ENCODE measurements around the gene ITK. TPM values are rescaled to one million over a fixed set of nuclear protein-coding genes. Genes with fewer than 3 reads are reported as not detected.
"Not testable (repeated sequence)": the region's sequence is repeated elsewhere in the genome, so short reads cannot be mapped to it uniquely, and the experiment has no call there.

The ITK gene
- total RNA-seq, 3 donors from 2014 or later: 227 to 260 (median 249) TPM

- Mint-ChIP-seq H3K27me3 (ENCODE audit: low read depth) (no peaks in the 10 kb centered on the region), H3K36me3 (ENCODE audit: insufficient read depth) (no peaks in the 10 kb centered on the region), H3K4me3 (no peak overlapping the region), H3K4me1 (ENCODE audit: low read depth) (peaks cover 66% of the 10 kb centered on the region), H3K9me3 (no peaks in the 10 kb centered on the region)
- ATAC-seq (no peak), DNase-seq (no peak)
Measured at GRCh38 chr5:157162919-157163510, 17.6 kb upstream of the ITK start.

- no peak for DNase-seq
- no peaks in the 10 kb centered on the region for H3K27me3 Mint-ChIP-seq (ENCODE audit: low read depth)
- no peaks in the 10 kb centered on the region for H3K36me3 Mint-ChIP-seq (ENCODE audit: insufficient read depth)
- peaks cover 65% of the 10 kb centered on the region for H3K4me1 Mint-ChIP-seq (ENCODE audit: low read depth)
- H3K9me3 Mint-ChIP-seq: no peaks in the 10 kb centered on the region
- no peak for ATAC-seq
- no peak overlapping the region for H3K4me3 Mint-ChIP-seq
Measured at GRCh38 chr5:157164521-157164920, 16.1 kb upstream of the ITK start.

- ATAC-seq (no peak), DNase-seq (no peak)
- H3K27me3 Mint-ChIP-seq (ENCODE audit: low read depth): no peaks in the 10 kb centered on the region
- no peaks in the 10 kb centered on the region for H3K36me3 Mint-ChIP-seq (ENCODE audit: insufficient read depth)
- H3K4me1 Mint-ChIP-seq (ENCODE audit: low read depth): peaks cover 61% of the 10 kb centered on the region
- H3K9me3 Mint-ChIP-seq: no peaks in the 10 kb centered on the region
- no peak overlapping the region for H3K4me3 Mint-ChIP-seq
Measured at GRCh38 chr5:157165261-157165660, 15.4 kb upstream of the ITK start.

- no peak overlapping the region for H3K4me3 Mint-ChIP-seq
- H3K36me3 Mint-ChIP-seq (ENCODE audit: insufficient read depth): no peaks in the 10 kb centered on the region
- H3K27me3 Mint-ChIP-seq (ENCODE audit: low read depth): no peaks in the 10 kb centered on the region
- peaks cover under 1% of the 10 kb centered on the region for H3K9me3 Mint-ChIP-seq
- DNase-seq (no peak), ATAC-seq (no peak)
- H3K4me1 Mint-ChIP-seq (ENCODE audit: low read depth): peaks cover 62% of the 10 kb centered on the region
Measured at GRCh38 chr5:157165668-157166067, 15.0 kb upstream of the ITK start.

GRCh38 chr5:157166214-157167213 lies 14.1 kb upstream of the ITK start, which contains the start of gene GARIN3:
Gene GARIN3, minus strand, starts transcription at chr5:157166264. Its CDS starts 96 bp downstream, at chr5:157166168.
- ATAC-seq (peak; percentile 16 to 32), DNase-seq (no peak)
- no peaks in the 10 kb centered on the region for H3K27me3 Mint-ChIP-seq (ENCODE audit: low read depth)
- peak within 1 kb of the TSS; percentile 50 for H3K4me3 Mint-ChIP-seq
- H3K9me3 Mint-ChIP-seq: peaks cover 5% of the 10 kb centered on the region
- H3K36me3 Mint-ChIP-seq (ENCODE audit: insufficient read depth): no peaks in the 10 kb centered on the region
- H3K4me1 Mint-ChIP-seq (ENCODE audit: low read depth): peaks cover 65% of the 10 kb centered on the region

- Mint-ChIP-seq H3K4me3 (peak overlapping the region; percentile 50), H3K27me3 (ENCODE audit: low read depth) (no peaks in the 10 kb centered on the region), H3K36me3 (ENCODE audit: insufficient read depth) (no peaks in the 10 kb centered on the region), H3K9me3 (peaks cover 5% of the 10 kb centered on the region), H3K4me1 (ENCODE audit: low read depth) (peaks cover 68% of the 10 kb centered on the region)
- peak; percentile 82 to 83 for ATAC-seq
- DNase-seq: no peak
Measured at GRCh38 chr5:157167214-157167621, 13.4 kb upstream of the ITK start.

GRCh38 chr5:157168286-157168685 lies 12.4 kb upstream of the ITK start:
- H3K27me3 Mint-ChIP-seq (ENCODE audit: low read depth): no peaks in the 10 kb centered on the region
- peaks cover 76% of the 10 kb centered on the region for H3K4me1 Mint-ChIP-seq (ENCODE audit: low read depth)
- DNase-seq (no peak), ATAC-seq (no peak)
- no peaks in the 10 kb centered on the region for H3K36me3 Mint-ChIP-seq (ENCODE audit: insufficient read depth)
- no peak overlapping the region for H3K4me3 Mint-ChIP-seq
- H3K9me3 Mint-ChIP-seq: peaks cover 5% of the 10 kb centered on the region

GRCh38 chr5:157172403-157172802 lies 8.2 kb upstream of the ITK start:
- Mint-ChIP-seq H3K27me3 (ENCODE audit: low read depth) (no peaks in the 10 kb centered on the region), H3K4me3 (peak overlapping the region; percentile 66), H3K4me1 (ENCODE audit: low read depth) (peaks cover 81% of the 10 kb centered on the region), H3K36me3 (ENCODE audit: insufficient read depth) (no peaks in the 10 kb centered on the region), H3K9me3 (peaks cover 5% of the 10 kb centered on the region)
- DNase-seq (peak; percentile 82), ATAC-seq (peak; percentile 96 to 97)

GRCh38 chr5:157175071-157175612 lies 5.5 kb upstream of the ITK start:
- Mint-ChIP-seq H3K27me3 (ENCODE audit: low read depth) (no peaks in the 10 kb centered on the region), H3K4me3 (no peak overlapping the region), H3K4me1 (ENCODE audit: low read depth) (peaks cover 85% of the 10 kb centered on the region), H3K9me3 (peaks cover 5% of the 10 kb centered on the region), H3K36me3 (ENCODE audit: insufficient read depth) (no peaks in the 10 kb centered on the region)
- no peak for DNase-seq
- no peak for ATAC-seq

GRCh38 chr5:157177953-157178352 lies 2.7 kb upstream of the ITK start:
- ATAC-seq (peak; percentile 28 to 54), DNase-seq (no peak)
- Mint-ChIP-seq H3K36me3 (ENCODE audit: insufficient read depth) (peaks cover 18% of the 10 kb centered on the region), H3K4me3 (peak overlapping the region; percentile 100), H3K27me3 (ENCODE audit: low read depth) (no peaks in the 10 kb centered on the region), H3K4me1 (ENCODE audit: low read depth) (peaks cover 62% of the 10 kb centered on the region), H3K9me3 (no peaks in the 10 kb centered on the region)

GRCh38 chr5:157178966-157179365 lies 1.7 kb upstream of the ITK start:
- DNase-seq (no peak), ATAC-seq (no peak)
- no peaks in the 10 kb centered on the region for H3K27me3 Mint-ChIP-seq (ENCODE audit: low read depth)
- H3K9me3 Mint-ChIP-seq: no peaks in the 10 kb centered on the region
- H3K4me1 Mint-ChIP-seq (ENCODE audit: low read depth): peaks cover 60% of the 10 kb centered on the region
- H3K4me3 Mint-ChIP-seq: peak overlapping the region; percentile 100
- H3K36me3 Mint-ChIP-seq (ENCODE audit: insufficient read depth): peaks cover 27% of the 10 kb centered on the region

GRCh38 chr5:157182143-157182757 lies 1.6 kb downstream of the ITK start:
- Mint-ChIP-seq H3K36me3 (ENCODE audit: insufficient read depth) (peaks cover 48% of the 10 kb centered on the region), H3K4me3 (peak overlapping the region; percentile 100)

GRCh38 chr5:157184117-157184670 lies 3.6 kb downstream of the ITK start:
- H3K36me3 Mint-ChIP-seq (ENCODE audit: insufficient read depth): peaks cover 63% of the 10 kb centered on the region
- H3K4me1 Mint-ChIP-seq (ENCODE audit: low read depth): peaks cover 56% of the 10 kb centered on the region
- DNase-seq (no peak), ATAC-seq (no peak)
- H3K4me3 Mint-ChIP-seq: peak overlapping the region; percentile 100
- H3K9me3 Mint-ChIP-seq: no peaks in the 10 kb centered on the region
- H3K27me3 Mint-ChIP-seq (ENCODE audit: low read depth): no peaks in the 10 kb centered on the region

More at GRCh38 chr5:157182143-157182757, 1.6 kb downstream of the ITK start:
- DNase-seq (no peak), ATAC-seq (no peak)
- Mint-ChIP-seq H3K27me3 (ENCODE audit: low read depth) (no peaks in the 10 kb centered on the region), H3K4me1 (ENCODE audit: low read depth) (peaks cover 56% of the 10 kb centered on the region), H3K9me3 (no peaks in the 10 kb centered on the region)

GRCh38 chr5:157185122-157185521 lies 4.5 kb downstream of the ITK start:
- H3K36me3 Mint-ChIP-seq (ENCODE audit: insufficient read depth): peaks cover 68% of the 10 kb centered on the region
- not testable (repeated sequence) for H3K27me3 Mint-ChIP-seq (ENCODE audit: low read depth); ATAC-seq; DNase-seq; H3K9me3 Mint-ChIP-seq
- peak overlapping the region; percentile 100 for H3K4me3 Mint-ChIP-seq
- H3K4me1 Mint-ChIP-seq (ENCODE audit: low read depth): peaks cover 55% of the 10 kb centered on the region
